T-helper 22 cell (primary cell): ENCODE measurements around the gene ST3GAL5.
"Not testable (repeated sequence)": the region's sequence is repeated elsewhere in the genome, so short reads cannot be mapped to it uniquely, and the experiment has no call there.

Experiments used
- DNase-seq: peaks from one replicate; pipeline ENCODE4 v3.0.0-alpha.2; 2020; ENCODE audit warnings: low read depth

Gene ST3GAL5

DNA sequence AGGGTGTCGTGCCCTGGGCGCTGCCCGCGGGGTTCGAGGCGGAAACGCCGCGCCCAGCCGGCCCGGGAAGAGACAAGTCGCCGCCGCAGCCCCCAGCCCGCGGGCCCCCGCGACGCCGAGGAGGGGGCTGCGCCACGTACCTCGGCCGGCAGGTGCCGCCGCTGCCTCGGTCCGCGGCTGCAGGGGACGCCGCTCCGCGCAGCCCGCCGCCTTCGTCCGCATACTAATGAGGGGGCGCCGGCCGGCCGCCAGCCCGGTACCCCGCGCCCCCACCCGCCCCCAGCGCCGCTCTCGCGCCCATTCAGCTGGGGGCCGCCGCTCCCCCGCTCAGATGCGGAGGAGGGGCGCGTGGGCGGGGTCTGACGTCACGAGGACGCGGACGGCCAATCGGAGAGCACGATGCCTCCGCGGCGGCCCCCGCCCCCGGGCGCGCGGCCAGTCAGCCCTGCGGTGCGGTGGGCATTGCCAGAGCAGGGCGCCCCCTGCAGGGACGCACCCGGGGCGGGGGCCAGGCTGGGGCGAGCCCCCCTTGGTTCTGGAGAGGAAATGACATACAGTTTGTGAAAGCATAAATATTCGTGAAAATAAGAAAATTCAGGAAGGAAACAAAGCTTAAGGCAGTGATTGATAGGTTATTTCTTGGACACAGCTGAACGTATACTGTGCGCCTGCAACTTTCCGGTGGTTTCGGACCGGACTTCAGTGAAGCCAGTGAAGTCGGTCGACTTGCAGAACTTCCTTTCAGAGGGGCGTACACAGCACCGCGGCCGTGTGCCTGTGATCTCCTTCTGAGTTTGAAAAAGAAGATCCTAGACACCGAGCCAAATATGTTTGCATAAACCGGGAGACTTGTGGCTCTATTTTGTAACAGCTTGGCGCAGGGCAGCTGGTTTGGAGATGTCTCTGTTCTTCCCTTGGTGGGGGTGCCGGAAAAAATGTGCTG, at the start of gene ST3GAL5:
Gene ST3GAL5, minus strand, starts transcription at position 307 of the 943 bp plus-strand sequence. Its CDS starts 85 bp downstream, at position 222.
- DNase-seq, result peak; percentile 86

DNA sequence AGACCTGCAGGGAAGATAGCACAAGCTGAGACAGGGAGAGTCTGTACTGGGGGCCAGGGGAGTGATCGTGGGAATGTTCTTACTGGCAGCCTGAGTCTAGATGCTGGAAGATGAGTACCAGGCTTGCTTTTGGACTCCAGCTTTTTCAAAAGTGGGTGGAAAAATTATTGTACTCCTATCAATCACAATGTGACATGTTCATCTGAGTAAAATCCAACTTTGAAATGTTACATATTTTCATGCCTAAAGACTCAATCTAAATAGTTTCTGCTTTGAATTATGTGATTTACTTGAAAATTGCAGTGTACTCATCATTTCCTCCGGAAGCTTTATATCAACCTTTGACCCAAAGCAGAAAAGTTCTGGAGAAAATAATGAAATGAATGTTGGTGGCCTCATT, 49.7 kb upstream of the ST3GAL5 start:
- DNase-seq, result no peak

DNA sequence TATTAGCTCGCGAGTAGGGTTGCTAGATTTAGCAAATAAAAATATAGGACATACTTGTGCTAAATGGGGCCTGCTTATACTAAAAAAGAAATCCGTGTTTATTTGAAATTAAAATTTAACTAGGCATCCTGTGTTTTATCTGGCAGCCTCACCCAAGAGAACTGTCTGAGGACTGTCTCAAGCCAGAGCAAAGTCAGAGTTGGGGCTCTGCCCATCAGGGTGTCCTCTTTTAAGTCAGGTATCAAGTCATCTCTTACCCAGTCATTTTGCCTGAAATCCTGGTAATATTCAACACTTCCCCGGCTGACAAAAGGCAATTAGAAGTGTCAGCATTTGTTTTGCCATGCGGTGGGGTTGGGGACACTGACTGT, 48.3 kb upstream of the ST3GAL5 start:
- DNase-seq, result no peak

GRCh38 chr2:85936421-85937068, 47.8 kb upstream of the ST3GAL5 start:
- no peak for DNase-seq

GRCh38 chr2:85935746-85936208, 47.0 kb upstream of the ST3GAL5 start:
- no peak for DNase-seq

DNA sequence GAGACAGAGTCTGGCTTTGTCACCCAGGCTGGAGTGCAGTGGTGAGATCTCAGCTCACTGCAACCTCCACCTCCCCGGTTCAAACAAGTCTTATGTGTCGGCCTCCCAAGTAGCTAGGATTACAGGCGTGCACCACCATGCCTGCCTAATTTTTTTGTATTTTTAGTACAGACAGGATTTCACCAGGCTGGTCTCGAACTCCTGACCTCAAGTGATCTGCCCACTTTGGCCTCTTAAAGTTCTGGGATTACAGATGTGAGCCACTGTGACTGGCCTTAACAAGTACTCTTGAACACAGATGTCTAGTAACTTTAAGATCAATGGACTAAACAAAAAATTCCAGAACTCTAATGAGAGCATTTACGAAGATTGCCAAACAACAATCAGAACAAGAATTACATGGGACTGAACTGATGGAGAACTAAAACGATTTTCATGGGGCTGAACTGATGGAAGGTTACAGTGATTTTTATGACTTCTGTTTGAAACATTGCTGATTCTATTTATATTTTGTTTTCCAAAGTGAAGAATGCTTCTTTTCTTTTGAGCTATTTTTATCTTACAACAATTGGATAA, 46.5 kb upstream of the ST3GAL5 start:
- DNase-seq, result no peak

GRCh38 chr2:85933753-85934594, 45.2 kb upstream of the ST3GAL5 start:
- DNase-seq, result no peak

GRCh38 chr2:85931151-85931550, 42.4 kb upstream of the ST3GAL5 start:
- not testable (repeated sequence) for DNase-seq

GRCh38 chr2:85930129-85931124, 41.6 kb upstream of the ST3GAL5 start:
- no peak for DNase-seq

DNA sequence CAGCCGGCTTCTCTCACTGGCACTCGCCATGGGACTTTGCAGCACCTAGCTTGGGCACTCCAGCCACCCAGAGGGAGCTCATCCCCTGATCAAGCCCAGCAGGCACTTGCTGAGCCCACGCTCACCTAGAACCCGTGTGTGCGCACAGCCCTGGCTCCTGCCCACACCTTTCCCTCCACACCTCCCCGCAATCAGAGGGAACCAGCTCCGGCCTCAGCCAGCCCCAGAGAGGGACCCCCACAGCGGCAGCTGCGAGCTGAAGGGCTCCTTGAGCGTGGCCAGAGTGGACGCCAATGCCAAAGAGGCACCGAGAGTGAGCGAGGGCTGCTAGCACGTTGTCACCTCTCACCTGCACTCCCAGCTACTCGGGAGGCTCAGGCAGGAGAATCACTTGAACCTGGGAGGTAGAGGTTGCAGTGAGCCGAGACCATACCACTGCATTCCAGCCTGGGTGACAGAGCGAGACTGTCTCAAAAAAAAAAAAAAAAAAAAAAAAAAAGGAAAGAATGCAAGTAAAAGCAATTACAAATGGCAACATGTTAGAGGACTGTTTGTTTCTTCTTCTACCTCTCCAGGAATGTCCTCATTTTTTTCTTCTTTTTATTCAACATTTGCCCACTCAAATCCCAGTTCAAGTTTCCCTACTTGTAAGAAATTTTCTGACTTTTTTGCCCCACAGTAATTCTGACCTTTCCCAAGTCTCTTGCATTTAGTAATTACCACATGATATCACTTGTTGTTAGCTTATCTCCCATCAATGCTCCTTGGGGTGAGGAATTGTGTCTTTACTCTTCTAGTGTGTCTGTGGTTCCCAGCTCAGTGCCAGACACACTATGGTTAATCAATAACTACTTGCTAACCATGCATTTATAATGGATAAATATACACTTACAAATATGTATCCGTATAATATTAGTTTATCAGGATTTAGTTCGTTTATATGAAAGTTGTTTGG, 40.6 kb upstream of the ST3GAL5 start:
- DNase-seq, result no peak

DNA sequence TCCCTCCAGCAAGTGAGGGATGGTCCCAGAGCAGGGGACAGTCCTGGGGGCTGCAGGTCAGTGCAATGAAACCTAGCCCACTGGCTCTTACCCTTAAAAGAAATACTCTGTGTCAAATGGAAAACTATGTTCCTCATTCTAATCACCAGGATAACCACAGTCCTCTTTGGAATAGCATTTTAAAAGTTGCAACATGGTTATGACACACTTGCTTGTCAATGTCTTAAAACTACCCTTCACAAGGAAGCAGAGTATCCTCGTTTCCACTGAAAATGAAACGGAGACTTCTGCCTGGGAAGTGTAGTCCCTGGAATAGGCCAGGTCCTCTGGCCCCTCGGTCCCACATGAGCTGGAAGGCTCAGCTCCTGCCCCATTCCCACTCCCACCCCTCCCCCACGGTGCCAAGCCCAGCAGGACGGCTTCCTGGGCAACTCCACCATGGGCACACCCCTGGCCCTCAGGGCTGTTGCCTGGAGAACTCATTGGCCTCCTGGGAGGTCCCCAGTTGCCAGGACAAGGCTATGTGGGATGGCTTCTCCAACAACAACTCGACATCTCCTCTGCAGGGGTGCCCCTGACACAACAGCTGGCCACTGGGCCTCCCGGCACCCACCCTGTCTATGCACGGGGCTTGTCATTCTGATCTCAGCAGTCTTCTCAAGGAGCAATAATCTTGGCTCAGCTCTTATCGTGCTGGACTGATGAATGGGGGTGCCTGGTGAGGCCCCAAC, 38.3 kb upstream of the ST3GAL5 start:
- no peak for DNase-seq

- no peak for DNase-seq
Measured at GRCh38 chr2:85926526-85926925, 37.7 kb upstream of the ST3GAL5 start.

DNA sequence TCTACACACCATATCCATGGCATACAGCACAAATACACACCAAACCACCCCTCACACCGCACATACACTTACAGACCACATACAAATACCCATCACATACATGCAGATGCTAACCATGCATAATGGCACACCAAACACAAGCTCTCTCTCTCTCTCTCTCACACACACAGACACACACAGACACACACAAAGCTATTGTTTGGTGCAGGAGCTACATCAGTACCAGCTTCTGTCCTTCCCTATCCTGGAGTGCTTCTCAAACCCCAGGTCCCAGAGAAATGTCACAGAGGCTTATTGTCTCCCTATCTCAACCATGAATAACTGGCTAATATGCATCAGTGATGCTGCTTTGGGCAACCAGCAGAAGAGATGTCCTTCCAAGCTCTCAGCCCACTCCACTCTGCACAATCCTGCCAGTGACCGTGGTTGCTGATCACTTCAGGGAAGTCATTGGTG, 36.5 kb upstream of the ST3GAL5 start:
- DNase-seq, result no peak

DNA sequence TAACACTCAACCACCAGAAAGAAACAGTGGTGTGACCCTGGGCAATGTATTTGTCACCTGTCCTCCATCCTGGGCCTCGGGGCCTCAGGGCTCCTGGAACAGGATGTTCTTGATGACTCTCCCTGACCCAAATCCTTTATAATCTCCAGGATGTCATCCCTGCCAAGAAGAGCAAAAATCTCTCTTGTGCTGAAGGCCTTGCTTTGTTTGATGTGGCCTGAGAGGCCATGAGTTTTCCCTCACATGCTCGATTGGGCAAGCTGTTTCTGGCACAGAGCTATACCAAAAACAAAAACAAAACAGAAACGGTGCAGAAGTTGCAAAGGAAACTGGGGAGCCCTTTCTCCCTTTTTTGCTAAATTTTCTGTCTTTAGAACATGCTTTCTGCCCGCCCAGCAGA, 35.7 kb upstream of the ST3GAL5 start:
- DNase-seq, result no peak

- DNase-seq, result no peak
Measured at GRCh38 chr2:85922199-85922598, 33.4 kb upstream of the ST3GAL5 start.

GRCh38 chr2:85921659-85922058, 32.9 kb upstream of the ST3GAL5 start:
- DNase-seq, result no peak

DNA sequence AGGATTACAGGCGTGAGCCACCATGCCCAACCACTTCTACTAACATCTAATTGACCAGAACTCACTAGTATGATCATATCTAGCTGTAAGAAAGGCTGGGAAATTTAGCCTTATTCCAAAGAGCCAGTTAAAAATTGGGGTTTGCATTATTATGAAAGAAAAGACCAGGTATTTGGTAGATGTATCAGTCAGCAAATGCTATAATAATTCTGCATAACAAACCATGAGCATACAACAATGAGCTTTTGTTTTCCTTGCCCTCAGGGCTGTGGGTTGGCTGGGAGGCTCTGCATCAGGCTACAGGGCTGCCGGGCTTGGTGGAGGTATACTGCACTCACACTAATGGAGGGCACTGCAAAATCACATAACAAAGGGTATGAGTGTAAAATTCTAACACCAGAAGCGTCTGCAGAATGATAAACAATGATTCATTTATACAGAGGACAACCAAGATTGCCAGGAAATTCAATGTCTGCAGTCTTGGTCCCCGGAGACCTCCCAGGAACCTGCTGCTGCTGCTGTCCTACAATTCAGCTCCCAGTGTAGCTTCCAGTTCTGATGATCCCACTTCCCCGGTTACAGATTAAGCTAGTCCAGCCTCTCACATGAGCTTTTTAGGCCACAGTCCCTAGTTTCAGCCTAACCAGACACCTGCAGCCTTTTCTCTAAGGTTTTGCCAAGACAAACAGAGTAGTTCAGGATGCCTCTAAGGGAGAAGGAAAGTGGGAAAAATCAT, 32.2 kb upstream of the ST3GAL5 start:
- DNase-seq, result no peak
